IPS-15b (cell line): ENCODE results near the gene TMCO4.

Experiments
- H3K27me3 ChIP-seq: one replicate; pipeline ENCODE4 v1.6.1; 2013; ENCODE audit warnings: low read length; ENCODE audit not compliant: control insufficient read depth, insufficient read depth
- H3K36me3 ChIP-seq: one replicate; pipeline ENCODE4 v1.6.1; 2013; ENCODE audit warnings: low read length; ENCODE audit not compliant: control insufficient read depth, insufficient read depth
- H3K4me1 ChIP-seq: one replicate; pipeline ENCODE4 v1.6.1; 2013; ENCODE audit warnings: mild to moderate bottlenecking, low read length; ENCODE audit not compliant: control insufficient read depth, insufficient read depth
- H3K4me3 ChIP-seq: one replicate; pipeline ENCODE4 v1.5.1; 2013; ENCODE audit warnings: low read depth, low read length
- H3K9ac ChIP-seq: one replicate; pipeline ENCODE4 v1.6.1; 2013; ENCODE audit warnings: low read depth, mild to moderate bottlenecking, low read length
- H3K9me3 ChIP-seq: one replicate; pipeline ENCODE4 v1.6.1; 2013; ENCODE audit warnings: mild to moderate bottlenecking, low read length; ENCODE audit not compliant: control insufficient read depth, insufficient read depth

Gene TMCO4

DNA sequence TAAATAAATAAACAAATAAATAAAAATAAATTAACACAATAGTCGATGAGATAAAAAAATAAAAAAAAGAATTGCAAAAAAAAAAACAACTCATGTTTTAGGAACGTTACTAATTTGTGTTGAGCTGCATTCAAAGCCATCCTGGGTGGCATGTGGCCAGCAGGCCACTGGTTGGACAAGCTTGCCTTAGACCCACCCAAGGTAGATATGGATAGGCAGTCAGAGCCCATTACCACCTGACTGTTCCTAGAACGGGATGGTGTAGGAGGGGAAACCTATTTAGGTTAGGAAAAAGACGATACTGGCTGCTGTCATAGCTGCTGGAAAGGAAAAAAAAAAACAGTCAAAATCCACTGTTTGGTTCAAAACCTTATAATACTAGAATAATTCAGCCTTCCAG, 94.3 kb downstream of the TMCO4 start:
- Histone ChIP-seq H3K27me3 (no peaks in the 10 kb centered on the region), H3K4me1 (peaks cover 7% of the 10 kb centered on the region), H3K36me3 (no peaks in the 10 kb centered on the region), H3K9ac (no peak overlapping the region), H3K9me3 (no peaks in the 10 kb centered on the region), H3K4me3 (no peak overlapping the region)

DNA sequence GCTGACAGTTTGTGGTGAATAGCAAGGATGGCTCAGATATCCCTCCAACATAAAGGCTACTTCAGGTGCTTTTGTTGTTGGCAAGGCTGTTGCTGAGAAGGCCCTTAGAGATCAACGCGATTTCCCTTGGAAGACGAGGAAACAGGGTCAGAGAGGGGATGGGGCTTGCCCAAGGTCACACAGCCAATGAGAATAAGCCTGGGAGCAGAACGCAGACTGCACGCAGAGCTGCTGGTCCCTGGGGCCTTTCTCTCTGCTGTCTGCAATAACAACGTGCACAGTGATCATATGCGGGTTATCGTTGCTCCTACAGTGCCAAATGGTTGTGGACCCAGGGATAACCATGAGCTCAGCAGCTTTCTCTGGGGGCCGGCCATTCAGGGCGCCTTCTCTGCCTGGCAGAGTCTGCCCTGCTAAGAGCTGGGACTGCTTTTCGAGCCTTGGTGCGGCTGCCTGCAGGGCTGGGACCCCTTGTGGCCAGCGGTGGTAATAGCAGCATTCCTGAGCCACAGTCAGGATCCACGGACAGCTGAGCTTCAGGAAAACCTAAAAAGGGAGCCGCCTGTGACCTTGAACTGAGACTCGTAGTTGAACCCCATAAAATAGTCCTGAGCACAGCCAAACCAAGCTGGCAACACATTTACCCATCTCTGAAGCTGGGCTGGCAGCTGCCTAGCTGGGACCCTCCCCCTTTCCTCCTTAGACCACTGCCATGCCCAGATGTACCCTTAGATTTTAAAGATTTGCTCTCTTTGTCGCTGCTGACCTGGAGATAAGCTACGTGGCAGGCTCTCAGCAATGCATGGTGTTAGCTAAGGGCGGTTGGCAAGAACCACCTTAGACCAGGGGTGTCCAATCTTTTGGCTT, 95.2 kb downstream of the TMCO4 start:
- peak overlapping the region; percentile 37 for H3K4me3 ChIP-seq

GRCh38 chr1:19703280-19703679, 96.4 kb downstream of the TMCO4 start:
- Histone ChIP-seq H3K4me3 (no peak overlapping the region), H3K9me3 (no peaks in the 10 kb centered on the region), H3K9ac (no peak overlapping the region), H3K27me3 (no peaks in the 10 kb centered on the region), H3K36me3 (no peaks in the 10 kb centered on the region), H3K4me1 (peaks cover 7% of the 10 kb centered on the region)

More for the DNA sequence above, 95.2 kb downstream of the TMCO4 start:
- H3K9me3 ChIP-seq = no peaks in the 10 kb centered on the region
- no peaks in the 10 kb centered on the region for H3K36me3 ChIP-seq
- H3K4me1 ChIP-seq = peaks cover 7% of the 10 kb centered on the region
- no peaks in the 10 kb centered on the region for H3K27me3 ChIP-seq
- no peak overlapping the region for H3K9ac ChIP-seq

GRCh38 chr1:19700079-19700777, 99.5 kb downstream of the TMCO4 start:
- H3K9me3 ChIP-seq = no peaks in the 10 kb centered on the region
- H3K9ac ChIP-seq = no peak overlapping the region
- H3K4me3 ChIP-seq = no peak overlapping the region
- no peaks in the 10 kb centered on the region for H3K27me3 ChIP-seq
- H3K4me1 ChIP-seq = peaks cover 7% of the 10 kb centered on the region
- no peaks in the 10 kb centered on the region for H3K36me3 ChIP-seq

- no peaks in the 10 kb centered on the region for H3K9me3 ChIP-seq
- H3K36me3 ChIP-seq = no peaks in the 10 kb centered on the region
- H3K4me1 ChIP-seq = no peaks in the 10 kb centered on the region
- no peaks in the 10 kb centered on the region for H3K27me3 ChIP-seq
- no peak overlapping the region for H3K4me3 ChIP-seq
- no peak overlapping the region for H3K9ac ChIP-seq
Measured at GRCh38 chr1:19698181-19698580, 101.5 kb downstream of the TMCO4 start.

- Histone ChIP-seq H3K4me3 (no peak overlapping the region), H3K4me1 (no peaks in the 10 kb centered on the region), H3K9ac (no peak overlapping the region), H3K27me3 (no peaks in the 10 kb centered on the region), H3K36me3 (no peaks in the 10 kb centered on the region), H3K9me3 (no peaks in the 10 kb centered on the region)
Measured at GRCh38 chr1:19696820-19697219, 102.9 kb downstream of the TMCO4 start.

GRCh38 chr1:19695772-19696171, 103.9 kb downstream of the TMCO4 start:
- H3K4me3 ChIP-seq = no peak overlapping the region
- no peaks in the 10 kb centered on the region for H3K9me3 ChIP-seq
- H3K4me1 ChIP-seq = no peaks in the 10 kb centered on the region
- H3K9ac ChIP-seq = no peak overlapping the region
- no peaks in the 10 kb centered on the region for H3K36me3 ChIP-seq
- no peaks in the 10 kb centered on the region for H3K27me3 ChIP-seq

DNA sequence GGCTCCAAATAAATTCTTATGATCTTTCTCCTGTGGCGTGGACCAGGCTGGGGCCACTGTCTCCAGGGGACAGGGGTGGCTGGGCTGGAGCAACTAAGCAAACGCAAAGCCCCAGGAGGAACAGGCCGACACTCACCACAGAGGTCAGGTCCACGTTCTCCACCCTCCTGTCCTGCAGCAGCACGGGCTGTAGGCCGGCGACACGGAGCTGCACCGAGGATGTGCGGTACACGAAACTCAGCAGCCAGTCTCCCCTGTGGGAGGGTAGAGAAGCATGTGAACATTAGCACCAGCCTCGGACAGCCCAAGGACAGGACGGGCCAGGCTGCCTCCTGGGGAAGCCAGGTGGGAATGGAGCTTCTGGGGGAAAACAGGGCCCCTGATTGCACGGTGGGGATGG, 105.4 kb downstream of the TMCO4 start:
- Histone ChIP-seq H3K4me1 (no peaks in the 10 kb centered on the region), H3K36me3 (no peaks in the 10 kb centered on the region), H3K9me3 (no peaks in the 10 kb centered on the region), H3K4me3 (no peak overlapping the region), H3K27me3 (no peaks in the 10 kb centered on the region), H3K9ac (no peak overlapping the region)

DNA sequence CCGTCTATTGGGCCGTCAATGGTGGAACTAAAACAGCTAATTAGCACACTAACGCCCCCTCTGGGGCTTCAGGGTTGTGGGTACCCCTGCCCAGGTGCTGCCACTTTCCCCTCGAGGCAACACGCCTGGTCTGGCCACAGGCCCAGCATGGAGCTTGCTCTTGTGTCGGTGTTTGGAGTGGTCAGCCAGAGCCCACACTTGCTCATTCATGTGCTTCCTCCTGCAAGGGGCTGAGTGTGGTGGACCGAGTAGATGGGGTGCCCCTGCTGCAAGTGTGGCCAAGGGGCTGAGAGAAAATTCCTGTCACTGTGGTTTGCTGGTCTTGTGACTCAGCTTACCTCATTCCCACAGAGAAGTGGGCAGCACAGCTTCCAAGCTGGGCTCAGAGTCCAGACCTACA, 109.4 kb downstream of the TMCO4 start:
- H3K4me1 ChIP-seq = peaks cover 5% of the 10 kb centered on the region
- no peaks in the 10 kb centered on the region for H3K27me3 ChIP-seq
- no peaks in the 10 kb centered on the region for H3K9me3 ChIP-seq
- H3K9ac ChIP-seq = no peak overlapping the region
- no peak overlapping the region for H3K4me3 ChIP-seq
- H3K36me3 ChIP-seq = no peaks in the 10 kb centered on the region

GRCh38 chr1:19689856-19690255, 109.9 kb downstream of the TMCO4 start:
- H3K9me3 ChIP-seq = no peaks in the 10 kb centered on the region
- H3K27me3 ChIP-seq = no peaks in the 10 kb centered on the region
- H3K36me3 ChIP-seq = no peaks in the 10 kb centered on the region
- H3K4me3 ChIP-seq = no peak overlapping the region
- peaks cover 5% of the 10 kb centered on the region for H3K4me1 ChIP-seq
- no peak overlapping the region for H3K9ac ChIP-seq

- Histone ChIP-seq H3K4me1 (peaks cover 5% of the 10 kb centered on the region), H3K4me3 (no peak overlapping the region), H3K9me3 (no peaks in the 10 kb centered on the region), H3K9ac (no peak overlapping the region), H3K36me3 (no peaks in the 10 kb centered on the region), H3K27me3 (no peaks in the 10 kb centered on the region)
Measured at GRCh38 chr1:19689085-19689757, 110.5 kb downstream of the TMCO4 start.
